HG03342 (cell line): ENCODE data around the gene CABLES2.

Source experiments
- ATAC-seq: cut with Tn5 transposase; IDR thresholded peaks from one replicate; pipeline ENCODE4 v1.9.1; 2021; ENCODE audit warnings: mild to moderate bottlenecking, moderate library complexity; ENCODE audit not compliant: unreplicated experiment

Gene CABLES2

GRCh38 chr20:62406635-62407176, 379 bp downstream of the CABLES2 start:
- ATAC-seq, result no peak

DNA sequence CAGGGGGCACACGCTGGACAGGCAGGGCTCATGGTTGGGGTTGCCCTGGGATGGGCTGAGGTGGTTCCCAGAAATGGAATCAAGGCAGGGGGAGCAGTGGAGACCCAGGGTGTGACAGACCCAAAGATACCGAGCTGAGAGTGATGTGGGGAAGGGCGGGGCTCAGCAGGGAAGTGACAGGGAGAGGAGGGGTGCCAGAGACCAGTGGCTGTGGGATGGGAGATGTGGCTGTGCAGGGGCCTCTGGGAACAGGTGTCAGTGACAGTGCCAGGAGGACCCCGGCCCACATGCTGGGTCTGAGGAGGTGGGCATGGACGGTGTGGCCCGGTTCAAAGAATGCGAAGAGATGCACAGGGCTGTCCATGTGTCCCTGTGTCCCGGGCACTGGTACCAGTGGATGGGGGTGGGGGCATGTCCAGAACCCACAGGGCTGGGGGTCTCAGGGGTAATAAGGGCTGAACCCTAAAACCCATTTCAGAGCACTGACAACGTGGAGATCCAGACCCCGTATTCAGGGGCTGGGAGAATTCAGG, 1.0 kb downstream of the CABLES2 start:
- ATAC-seq, result no peak

GRCh38 chr20:62405108-62405980, 1.7 kb downstream of the CABLES2 start:
- ATAC-seq, result no peak

DNA sequence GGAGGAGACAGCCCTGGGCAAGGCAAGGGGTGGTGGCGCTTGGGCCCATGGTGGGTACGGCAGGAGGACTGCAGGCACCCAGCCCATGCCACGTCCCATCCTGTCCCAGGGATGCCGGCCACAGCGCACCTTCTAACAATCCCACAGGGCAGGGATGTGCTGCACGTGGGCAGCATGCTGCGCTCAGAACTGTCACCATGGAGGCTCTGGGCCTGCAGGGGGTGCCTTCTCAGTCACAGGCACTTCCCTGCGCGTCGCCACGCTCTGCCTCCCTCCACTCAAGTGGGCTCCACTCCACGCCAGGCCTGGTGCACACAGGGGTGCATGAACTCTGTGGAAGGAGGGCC, 2.4 kb downstream of the CABLES2 start:
- no peak for ATAC-seq

DNA sequence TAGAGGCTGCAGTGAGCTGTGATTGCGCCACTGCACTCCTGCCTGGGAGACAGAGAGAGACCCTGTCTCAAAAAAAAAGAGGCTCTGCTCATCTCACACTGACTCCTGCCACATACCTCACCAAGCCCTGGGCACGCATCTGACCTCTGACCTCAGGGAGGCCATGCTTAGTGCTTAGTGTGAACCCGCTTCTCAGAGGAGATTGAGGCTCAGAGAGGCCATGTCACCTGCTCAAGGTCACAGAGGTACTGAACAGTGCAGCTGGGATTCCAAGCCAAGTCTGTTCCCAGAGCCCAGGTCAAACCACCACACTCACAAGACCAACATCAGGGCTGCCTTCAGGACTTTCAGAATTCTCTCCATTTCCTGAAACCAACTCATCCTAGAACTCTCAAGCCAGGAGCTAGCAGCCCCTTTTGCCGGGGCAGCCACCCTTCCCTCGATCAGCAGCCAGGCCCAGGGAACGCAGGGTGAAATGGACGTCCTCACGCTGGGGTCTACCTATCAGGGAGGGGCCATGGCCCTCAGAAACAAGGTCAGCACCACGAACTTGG, 2.9 kb downstream of the CABLES2 start:
- no peak for ATAC-seq

DNA sequence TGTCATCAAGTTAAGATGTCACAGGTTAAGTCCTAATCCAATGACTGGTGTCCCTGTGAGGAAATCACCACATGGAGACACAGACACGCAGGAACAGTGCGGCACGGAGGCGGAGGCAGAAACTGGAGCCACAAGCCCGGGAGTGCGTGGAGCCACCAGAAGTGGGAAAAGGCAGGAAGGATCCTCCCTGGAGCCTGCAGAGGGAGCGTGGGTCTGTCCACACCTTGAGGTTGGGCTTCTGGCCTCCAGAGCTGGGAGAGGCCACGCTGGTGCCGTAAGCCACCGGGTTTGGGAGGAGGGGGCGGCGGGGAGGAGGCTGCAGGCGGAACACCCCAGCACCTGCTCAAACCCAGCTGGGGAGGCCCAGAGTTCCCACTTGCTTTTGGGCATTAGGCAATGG, 3.8 kb downstream of the CABLES2 start:
- ATAC-seq, result no peak

GRCh38 chr20:62402456-62403150, 4.5 kb downstream of the CABLES2 start:
- no peak for ATAC-seq

DNA sequence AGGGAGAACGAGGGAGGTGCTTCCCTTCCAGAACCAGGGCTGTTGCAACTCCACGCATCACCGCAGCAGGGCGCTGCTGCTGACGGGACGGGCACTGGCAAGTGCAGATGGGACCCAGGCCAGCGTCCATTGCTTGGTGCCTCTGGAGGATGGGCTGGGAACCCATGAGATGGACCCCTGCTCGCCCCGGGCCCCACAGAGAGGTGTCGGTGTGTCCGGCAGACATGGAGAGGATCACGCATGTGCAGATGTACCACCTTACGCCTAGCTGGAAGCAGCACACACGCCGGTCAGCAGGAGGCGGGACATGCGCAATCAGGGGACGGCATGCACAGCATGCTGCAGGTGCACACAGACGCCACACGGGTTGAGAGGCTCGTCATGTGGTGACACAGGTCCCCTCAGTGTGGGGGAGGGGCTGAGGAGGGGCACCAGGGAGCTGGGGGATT, 5.7 kb downstream of the CABLES2 start:
- ATAC-seq, result no peak

DNA sequence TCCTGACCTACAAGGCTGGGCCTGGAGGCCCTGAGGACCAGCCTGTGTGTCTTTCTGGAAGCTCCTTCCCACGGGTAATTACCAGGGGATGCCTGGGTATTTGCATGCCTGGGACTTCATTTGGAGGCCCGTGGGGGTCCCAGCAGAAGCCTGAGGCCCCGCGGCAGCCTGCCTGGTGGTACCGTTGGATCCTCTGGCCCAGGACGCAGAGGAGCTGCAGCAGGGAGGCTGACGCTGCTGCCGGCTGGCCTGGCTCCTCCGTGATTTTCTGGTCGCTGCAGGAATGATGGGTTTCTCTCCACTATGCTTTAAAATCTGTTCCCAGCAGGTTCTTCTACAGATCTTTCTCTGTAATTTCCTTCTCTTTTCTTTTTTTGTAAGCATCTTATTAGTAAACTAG, 6.5 kb downstream of the CABLES2 start:
- ATAC-seq, result no peak

- no peak for ATAC-seq
Observed at GRCh38 chr20:62400021-62400420, 7.1 kb downstream of the CABLES2 start.

GRCh38 chr20:62398120-62398821, 8.8 kb downstream of the CABLES2 start:
- no peak for ATAC-seq

DNA sequence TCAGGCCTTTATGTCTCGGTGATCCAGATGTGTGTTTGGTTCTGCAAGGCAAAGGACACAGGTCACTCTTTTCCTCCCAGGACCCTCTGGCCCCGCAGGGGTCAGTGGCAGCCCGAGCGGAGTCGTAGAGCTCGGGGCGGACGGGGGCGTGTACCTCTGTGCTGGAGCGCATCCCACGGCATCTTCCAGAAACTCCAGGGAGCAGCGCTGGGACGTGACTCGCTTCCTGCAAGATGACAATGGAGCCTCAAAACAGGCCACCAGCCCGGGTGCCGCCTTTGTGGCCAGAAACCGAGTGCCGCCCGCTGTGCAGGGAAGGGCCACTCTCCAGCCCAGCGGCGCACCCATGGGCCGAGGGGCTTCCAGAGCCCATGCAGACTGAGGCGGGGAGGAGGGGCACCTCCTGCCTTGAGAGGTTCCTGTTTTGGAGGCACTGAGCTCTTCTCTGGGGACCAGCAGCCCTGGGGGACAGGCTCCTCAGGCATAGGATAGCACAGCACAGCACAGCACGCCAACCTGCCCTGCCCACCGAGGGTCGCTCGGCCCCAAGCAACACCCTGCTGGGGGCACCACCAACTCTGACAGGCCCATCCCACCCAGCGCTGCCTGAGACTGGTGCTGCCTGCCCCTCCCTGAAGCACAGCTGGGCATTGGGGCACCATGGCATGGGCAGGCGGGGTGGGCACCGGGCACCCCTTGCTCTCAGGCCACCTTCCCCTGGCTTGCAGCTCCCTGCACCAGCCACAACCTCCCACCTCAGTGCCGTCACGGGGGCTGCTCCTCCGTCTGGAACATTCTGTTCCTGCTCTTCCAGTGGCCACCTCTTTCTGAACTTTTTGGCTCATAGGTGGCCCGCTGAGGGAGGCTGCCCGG, 10.5 kb downstream of the CABLES2 start:
- no peak for ATAC-seq

DNA sequence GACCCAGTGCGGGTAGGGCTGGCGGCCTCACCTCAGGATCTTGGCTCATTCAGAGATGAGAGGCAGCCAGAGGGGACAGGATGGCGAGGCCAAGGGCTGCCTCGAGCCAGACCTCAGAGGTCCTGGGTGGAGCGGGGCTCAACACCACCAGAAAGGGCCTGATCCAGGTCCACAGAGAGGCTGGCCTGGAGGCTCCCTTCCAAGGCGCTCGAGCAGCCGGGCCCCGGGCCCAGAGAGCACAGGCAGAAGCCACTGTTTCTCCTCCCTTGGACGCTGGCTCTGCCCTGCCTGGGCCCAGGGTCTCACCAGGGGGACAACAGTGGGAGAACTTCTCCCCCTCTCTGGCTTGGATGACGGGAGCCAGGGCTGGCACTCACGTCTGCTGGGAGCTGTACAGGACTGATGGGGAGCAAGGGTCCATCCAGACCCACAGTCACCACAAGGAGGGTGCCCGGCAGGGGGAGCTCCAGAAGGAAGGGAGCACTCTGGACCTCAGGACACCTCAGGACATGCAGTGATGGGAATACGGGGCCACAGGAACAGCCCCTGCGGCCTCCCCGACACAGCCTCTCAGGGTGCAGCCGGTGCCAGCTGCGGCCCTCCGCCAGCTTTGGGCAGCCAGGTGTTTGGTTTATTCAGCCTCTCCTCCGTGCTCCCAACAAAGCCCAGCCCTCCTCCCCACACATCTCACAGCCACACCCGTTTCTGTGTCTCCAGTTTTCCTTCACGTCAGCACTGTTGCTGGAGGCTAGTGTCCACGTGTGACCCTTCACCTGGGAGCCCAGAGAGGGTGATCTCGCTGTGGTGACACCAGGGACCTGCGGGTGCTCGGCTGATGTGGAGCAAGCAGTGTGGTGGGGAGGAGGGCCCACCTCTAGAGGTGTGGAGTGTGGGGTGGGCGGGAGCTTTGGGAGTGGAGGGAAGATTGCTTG, 11.5 kb downstream of the CABLES2 start:
- no peak for ATAC-seq

- no peak for ATAC-seq
Observed at GRCh38 chr20:62394248-62395245, 12.5 kb downstream of the CABLES2 start.

DNA sequence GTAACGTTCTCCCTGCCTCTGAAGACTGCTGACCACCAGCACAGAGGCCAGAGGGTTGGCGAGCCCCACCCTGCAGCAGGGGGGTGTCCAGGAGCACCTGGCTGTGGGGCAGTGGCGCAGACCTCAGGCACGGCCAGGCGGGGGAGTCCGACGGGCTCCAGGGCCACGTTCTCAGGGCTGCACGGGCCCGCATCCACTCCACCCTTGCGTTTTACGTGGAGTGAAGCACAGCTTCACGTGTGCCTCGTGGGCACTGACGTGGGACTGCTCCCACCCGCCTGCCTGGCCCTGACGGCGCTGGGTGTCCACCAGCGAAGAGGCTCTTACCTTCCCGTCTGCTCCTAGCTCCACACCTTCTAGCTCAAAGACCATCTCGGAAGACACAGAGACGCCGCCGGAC, 13.3 kb downstream of the CABLES2 start:
- ATAC-seq, result no peak

DNA sequence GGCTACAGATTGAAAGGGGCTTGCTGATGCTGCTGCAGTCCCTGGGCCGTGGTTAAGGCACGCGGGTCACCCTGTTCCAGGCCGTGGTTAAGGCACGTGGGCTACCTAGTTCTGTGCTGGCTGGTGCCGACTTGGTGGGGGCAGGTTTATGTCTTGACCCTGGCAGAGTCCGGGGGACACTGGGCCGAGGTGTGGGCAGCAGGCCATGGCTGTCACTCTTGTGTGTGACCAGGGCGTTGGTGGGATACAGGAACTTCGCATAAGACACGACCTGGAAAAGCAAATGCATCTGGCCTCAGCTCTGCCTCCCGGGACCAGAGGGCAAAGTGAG, 13.8 kb downstream of the CABLES2 start:
- ATAC-seq, result no peak

- no peak for ATAC-seq
Observed at GRCh38 chr20:62392621-62393334, 14.3 kb downstream of the CABLES2 start.
